ENCODE results near the gene MEGF8.

DNA sequence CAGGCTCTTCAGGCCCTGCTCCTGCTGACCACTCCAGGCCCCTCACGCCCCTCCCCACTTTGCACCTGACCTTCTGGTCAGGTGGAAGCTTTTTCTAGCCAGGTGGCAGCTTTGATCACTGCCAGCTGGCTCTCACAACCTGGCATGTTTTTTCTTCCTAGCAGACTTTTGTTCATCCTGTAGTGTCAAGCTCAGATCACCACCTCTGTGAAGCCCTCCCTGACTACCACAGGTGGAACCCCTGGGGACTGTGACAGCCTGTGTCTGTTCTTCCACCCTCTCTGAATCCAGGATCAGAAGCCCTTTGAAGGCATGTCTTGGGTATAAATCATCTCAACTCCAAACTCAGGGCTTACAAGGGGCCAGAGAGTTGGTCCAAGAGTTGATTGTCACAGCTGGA is 75.0 kb downstream of the MEGF8 start:
- TF ChIP-seq, protein P1, sequence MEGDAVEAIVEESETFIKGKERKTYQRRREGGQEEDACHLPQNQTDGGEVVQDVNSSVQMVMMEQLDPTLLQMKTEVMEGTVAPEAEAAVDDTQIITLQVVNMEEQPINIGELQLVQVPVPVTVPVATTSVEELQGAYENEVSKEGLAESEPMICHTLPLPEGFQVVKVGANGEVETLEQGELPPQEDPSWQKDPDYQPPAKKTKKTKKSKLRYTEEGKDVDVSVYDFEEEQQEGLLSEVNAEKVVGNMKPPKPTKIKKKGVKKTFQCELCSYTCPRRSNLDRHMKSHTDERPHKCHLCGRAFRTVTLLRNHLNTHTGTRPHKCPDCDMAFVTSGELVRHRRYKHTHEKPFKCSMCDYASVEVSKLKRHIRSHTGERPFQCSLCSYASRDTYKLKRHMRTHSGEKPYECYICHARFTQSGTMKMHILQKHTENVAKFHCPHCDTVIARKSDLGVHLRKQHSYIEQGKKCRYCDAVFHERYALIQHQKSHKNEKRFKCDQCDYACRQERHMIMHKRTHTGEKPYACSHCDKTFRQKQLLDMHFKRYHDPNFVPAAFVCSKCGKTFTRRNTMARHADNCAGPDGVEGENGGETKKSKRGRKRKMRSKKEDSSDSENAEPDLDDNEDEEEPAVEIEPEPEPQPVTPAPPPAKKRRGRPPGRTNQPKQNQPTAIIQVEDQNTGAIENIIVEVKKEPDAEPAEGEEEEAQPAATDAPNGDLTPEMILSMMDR (IDR thresholded peaks at IDR 0.05; ENCODE audit: control extremely low read depth in 1 of 3, insufficient read depth in 1 of 3, low read depth in 1 of 3, low read length in 3 of 3): no peak
- TF ChIP-seq, protein P2, sequence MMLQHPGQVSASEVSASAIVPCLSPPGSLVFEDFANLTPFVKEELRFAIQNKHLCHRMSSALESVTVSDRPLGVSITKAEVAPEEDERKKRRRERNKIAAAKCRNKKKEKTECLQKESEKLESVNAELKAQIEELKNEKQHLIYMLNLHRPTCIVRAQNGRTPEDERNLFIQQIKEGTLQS (IDR thresholded peaks at IDR 0.05; ENCODE audit: insufficient read depth, low read depth, low read length): no peak
- TF ChIP-seq ASH2L (IDR thresholded peaks at IDR 0.05; ENCODE audit: low read length): no peak
- no peak for TF ChIP-seq RFX5 (IDR thresholded peaks at IDR 0.05; ENCODE audit: borderline replicate concordance, low read depth, low read length)
- no peak for TF ChIP-seq TBP (IDR thresholded peaks at IDR 0.05; ENCODE audit: low read depth, low read length)
- no peak for TF ChIP-seq TCF12 (IDR thresholded peaks at IDR 0.05; ENCODE audit: low read depth, low read length)
- TF ChIP-seq EZH2 (IDR thresholded peaks at IDR 0.05; ENCODE audit: low read depth, low read length, severe bottlenecking): no peak
- TF ChIP-seq POLR2AphosphoS5 (IDR thresholded peaks at IDR 0.05; ENCODE audit: low read depth, low read length): no peak
